ENCODE measurements around the gene KRT6C.

KRT6C gene

DNA sequence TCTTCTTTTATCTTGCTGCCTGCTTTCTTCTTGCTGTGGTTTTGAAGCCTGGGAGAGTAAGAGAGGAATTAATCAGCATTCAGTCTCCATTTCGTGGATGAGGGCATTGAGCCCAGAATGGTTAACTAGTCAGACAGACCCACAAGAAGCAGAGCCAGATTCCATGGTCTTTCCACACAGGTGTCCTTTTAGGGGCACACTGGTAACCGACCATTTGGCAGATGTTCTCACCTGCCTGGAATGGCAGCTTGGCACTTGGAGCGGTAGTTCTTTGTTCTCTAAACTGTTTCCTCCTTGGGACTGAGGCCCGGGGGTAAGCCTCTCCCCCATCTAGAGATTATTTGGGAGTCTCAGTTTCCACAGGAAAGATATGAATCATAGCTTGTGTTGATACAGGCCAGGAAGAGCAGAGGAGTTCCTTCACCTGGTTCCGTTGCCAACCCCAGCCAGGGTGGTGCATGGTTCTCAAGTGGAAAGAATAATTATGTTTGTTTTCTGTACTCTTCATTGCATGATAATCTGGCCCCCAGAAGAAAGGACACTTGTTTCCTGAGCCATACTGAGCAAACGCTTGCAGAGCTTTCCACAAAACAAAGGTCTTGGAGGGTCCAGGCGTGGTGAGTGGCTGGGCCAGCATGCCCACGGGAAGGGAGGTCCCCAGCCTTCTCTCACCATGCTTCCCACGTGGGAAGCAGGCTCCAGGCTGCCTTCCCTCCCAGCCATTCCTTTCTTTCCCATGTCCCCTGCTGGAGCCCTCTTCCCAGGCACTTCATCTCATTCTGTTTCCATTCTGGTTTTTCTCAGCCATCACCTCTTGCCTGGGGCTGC, 37.4 kb downstream of the KRT6C start:
- DNase-seq (ENCODE audit: extremely low read depth in 1 of 2, low read depth in 1 of 2): no peak

DNA sequence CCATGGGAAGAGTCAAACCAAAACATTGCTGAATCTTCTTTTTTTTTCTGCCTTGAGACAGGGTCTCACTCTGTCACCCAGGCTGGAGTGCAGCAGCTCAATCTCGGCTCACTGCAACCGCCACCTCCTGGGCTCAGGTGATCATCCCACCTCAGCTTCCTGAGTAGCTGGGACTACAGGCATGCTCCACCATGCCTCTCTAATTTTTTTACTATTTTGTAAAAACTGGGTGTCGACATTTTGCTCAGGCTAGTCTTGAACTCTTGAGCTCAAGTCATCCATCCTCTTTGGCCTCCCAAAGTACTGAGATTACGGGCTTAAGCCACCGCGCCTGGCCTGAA, 38.0 kb downstream of the KRT6C start:
- DNase-seq (ENCODE audit: extremely low read depth in 1 of 2, low read depth in 1 of 2): no peak

GRCh38 chr12:52434760-52435530, 38.7 kb downstream of the KRT6C start:
- DNase-seq (ENCODE audit: extremely low read depth in 1 of 2, low read depth in 1 of 2): no peak

DNA sequence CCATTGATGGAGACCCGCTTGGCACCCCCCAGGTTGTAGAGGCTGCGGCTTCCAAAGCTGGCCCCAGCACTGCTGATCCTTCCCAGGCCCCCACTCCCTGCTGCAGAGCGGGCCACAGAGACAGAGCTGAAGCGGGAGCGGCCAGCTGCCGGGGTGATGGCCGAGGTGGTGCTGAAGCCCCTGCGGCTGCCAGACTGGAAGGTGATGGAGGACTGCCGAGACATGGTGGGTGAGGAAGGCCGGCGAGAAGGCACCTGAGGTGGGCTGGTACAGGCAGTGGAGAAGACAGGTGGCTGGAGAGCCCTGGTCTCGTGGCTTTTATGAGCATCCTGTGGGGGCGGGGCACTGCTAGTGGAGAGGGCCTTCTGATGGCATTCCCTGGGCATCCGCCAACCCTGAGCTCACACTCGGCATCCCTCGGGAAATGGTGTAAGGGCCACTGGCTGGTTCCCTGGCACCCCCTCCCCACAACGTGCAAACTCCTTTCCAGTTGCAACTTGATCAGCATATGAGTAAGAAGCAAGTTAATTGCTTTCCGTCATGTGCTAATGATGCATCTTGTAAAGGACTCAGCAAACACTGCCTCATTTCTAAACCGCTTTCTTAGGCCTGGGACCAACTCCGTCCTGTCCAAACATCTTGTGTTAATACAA, 39.4 kb downstream of the KRT6C start, which contains the start of gene KRT75:
KRT75 (minus strand) TSS at position 291 of the 653 bp plus-strand sequence; CDS start at position 224, 67 bp downstream.
- DNase-seq (ENCODE audit: extremely low read depth in 1 of 2, low read depth in 1 of 2): no peak

GRCh38 chr12:52433501-52434080, 40.0 kb downstream of the KRT6C start:
- DNase-seq (ENCODE audit: extremely low read depth in 1 of 2, low read depth in 1 of 2): no peak

DNA sequence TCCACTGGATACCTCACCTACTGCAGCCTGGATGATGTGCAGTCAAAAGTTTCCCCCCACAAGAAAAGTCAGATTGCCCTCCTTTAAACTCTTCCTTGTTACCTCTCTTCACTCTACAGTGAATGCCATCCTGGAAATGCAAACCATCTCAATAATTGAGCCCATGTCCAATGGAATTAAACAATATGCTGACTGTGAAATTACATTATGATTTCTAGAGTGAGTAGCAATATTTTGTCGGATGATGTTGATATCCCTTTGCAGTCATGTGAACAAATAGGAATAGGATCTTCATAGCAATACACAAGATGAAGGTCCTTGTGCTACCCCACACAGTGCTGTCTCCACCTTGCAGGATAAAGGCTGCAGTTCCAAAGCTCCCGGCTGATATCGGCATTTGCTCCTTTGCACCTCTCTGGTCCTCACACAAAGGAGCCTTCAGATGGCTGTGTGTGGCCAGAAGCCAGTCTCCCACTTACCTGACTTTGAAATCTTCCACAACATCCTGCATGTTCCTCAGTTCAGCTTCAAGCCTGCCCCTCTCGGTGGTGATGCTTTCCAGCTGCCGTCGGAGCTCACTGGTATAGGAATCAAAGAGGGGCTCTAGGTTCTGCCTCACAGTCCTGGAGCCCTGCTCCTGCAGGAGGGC, 40.9 kb downstream of the KRT6C start:
- DNase-seq (ENCODE audit: extremely low read depth in 1 of 2, low read depth in 1 of 2): no peak

DNA sequence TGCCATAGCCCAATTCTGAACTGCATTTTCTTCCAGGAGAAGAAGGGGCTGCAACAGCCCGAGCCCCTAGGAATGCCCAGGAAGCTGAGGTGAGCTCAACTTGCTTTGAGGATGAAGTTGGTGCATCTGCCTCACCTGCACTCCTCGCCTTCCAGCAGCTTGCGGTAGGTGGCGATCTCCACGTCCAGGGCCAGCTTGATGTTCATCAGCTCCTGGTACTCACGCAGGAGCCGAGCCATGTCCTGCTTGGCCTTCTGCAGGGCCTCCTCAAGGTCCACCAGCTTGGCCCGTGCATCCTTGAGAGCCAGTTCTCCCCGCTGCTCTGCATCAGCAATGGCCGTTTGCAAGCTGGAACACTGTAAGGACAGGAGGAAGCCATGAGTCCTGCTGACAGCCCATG, 45.5 kb downstream of the KRT6C start:
- no peak for DNase-seq (ENCODE audit: extremely low read depth in 1 of 2, low read depth in 1 of 2)

GRCh38 chr12:52427083-52427482, 46.5 kb downstream of the KRT6C start:
- DNase-seq (ENCODE audit: extremely low read depth in 1 of 2, low read depth in 1 of 2): no peak

DNA sequence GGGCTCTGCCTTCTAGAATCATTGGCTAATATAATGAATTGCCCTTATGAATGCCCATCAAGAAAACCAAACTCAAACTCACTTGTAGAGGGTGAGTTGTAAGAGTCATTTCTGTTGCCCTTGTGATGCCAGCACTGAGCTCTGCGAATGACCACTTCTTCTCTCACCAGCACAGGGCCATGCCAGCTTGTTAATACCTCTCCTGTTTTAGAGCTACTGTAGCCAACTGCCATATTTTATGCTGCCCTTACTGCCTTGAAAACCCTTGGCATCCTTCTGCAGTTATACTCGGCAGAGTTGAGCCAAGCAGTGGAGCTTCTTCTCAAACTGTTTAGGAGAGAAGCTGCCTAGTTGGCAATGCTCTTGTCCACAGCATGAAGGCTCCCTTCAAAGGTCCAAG, 47.6 kb downstream of the KRT6C start:
- no peak for DNase-seq (ENCODE audit: extremely low read depth in 1 of 2, low read depth in 1 of 2)

DNA sequence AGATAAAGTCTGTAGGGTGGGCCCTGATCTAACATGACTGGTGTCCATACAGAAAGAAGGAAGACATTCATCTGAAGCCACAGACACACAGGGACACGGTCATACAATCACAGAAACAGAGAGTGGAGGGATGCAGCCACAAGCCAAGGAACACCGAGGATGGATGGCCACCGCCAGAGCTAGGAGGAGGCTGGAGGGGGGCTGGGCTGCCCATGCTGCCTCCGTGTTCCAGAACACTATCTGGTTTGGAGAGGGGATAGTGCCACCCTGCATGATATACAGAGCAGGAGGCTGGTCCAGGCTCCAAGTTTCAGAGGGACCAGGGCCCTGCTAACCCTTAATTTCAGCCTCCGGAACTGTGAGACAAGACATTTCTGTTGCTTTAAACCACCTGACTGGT, 48.1 kb downstream of the KRT6C start:
- no peak for DNase-seq (ENCODE audit: extremely low read depth in 1 of 2, low read depth in 1 of 2)

GRCh38 chr12:52423661-52424500, 49.7 kb downstream of the KRT6C start:
- no peak for DNase-seq (ENCODE audit: extremely low read depth in 1 of 2, low read depth in 1 of 2)

DNA sequence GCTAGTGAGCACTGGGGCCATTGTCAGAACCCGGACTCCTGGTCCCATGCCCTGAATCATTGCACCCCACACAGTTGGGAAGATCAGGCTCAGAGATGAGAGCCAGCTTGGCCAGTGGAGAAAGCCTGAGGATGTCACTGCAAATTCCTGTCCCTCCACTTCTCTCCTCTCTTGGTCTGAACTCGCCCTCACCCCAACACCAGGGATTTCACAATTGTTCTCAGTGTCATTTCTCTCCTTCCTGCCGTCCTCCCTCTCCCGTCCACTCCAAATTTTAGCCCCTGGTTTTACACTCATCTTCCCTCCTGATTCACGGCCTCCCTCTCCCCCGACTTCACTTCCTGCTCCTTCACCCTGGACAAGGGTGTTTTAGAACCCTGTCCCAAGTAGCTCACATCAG, 50.6 kb downstream of the KRT6C start:
- no peak for DNase-seq (ENCODE audit: extremely low read depth in 1 of 2, low read depth in 1 of 2)

DNA sequence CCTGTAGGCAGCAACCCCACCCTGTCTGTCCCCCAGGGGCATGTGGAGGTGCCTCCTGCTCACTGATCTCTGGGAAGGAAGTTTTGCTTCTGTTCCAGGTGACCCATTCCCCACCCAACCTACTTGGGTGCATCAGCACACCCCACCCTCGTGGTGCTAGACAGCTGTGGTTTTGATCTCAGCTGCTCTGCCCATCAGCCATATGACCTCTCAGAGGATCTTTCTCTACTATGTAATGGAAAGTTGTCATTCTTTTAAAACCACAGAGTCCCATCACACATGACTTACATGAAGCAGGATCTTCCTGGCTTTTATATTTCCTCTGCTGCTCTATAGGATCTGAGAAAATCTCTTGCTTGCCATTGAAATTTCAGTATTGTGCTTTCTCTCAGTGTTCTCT, 53.9 kb downstream of the KRT6C start:
- no peak for DNase-seq (ENCODE audit: extremely low read depth in 1 of 2, low read depth in 1 of 2)

DNA sequence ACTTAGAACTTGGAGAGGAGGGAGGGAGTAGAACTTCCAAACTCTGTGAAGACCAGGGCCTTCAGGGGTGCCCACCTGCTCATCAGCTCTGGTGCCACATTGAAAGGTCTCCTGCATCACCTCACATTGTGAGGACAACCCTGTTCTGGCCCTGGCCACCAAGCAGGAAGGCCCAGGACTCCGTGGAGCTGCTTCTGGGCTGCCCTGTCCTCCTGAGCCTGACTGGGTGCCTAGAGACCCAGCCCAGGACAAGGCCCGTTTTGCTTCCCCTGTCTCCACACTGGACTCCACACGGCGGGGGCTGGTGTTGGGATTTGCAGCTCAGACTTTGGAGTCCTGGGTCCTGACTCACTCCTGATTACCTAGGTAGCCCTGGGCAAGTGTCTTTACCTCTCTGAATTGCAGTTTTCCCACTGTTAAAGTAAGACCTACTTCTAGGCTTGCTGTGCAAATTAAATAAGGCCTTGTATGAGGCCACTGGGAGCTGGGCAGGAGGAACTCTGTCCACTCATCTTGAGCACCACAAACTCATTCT, 55.0 kb downstream of the KRT6C start:
- no peak for DNase-seq (ENCODE audit: extremely low read depth in 1 of 2, low read depth in 1 of 2)

Data from stimulated activated CD8-positive, alpha-beta memory T cell treated with anti-CD3 and anti-CD28 coated beads, Interleukin-7, amount 100 ng/mL, for 48 hours (primary cell).